GM19467 (cell line): ENCODE measurements around the gene UTRN.

Experiments used
- ATAC-seq: cut with Tn5 transposase; IDR thresholded peaks from one replicate; pipeline ENCODE4 v1.9.1; 2021; ENCODE audit warnings: mild to moderate bottlenecking, moderate library complexity; ENCODE audit not compliant: unreplicated experiment

UTRN gene

DNA sequence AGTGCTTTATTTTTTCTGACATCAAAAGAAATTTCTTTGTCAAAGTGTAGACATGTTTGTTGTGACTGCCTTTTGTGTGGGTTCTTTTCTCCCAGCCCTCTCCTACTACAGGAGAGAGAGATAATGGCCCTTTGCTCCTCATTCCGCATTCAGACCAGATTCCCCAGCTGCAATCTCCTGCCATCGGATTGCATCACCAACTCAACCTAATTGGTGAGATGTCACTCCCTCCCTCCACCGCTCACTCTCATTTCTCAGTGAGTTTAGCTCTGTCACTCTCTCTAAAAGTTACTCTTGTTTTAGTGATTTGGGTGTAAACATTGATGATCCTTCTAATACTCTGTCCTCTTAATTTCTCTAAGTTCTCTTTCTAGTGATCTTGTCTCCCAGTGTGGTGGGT lies 22.7 kb downstream of the UTRN start:
- no peak for ATAC-seq

DNA sequence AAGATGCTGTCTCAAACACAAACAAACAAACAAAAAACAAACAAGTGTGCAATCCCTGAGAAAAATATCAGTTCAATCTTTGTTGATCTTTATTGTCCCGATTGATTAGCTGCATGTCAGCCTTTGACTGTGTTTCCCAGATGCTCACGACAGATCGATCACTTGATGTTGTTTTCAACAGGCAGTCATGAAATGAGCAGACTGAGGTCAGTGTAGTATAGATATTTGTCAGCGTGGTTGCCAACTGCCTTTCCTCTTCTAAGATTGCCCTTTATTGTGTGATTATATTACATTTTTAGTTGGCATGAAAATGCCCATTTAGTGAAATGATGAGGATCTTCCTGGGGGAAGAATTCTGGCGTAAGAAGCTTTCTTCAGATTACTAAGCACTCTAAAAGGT lies 25.6 kb downstream of the UTRN start:
- ATAC-seq, result no peak

DNA sequence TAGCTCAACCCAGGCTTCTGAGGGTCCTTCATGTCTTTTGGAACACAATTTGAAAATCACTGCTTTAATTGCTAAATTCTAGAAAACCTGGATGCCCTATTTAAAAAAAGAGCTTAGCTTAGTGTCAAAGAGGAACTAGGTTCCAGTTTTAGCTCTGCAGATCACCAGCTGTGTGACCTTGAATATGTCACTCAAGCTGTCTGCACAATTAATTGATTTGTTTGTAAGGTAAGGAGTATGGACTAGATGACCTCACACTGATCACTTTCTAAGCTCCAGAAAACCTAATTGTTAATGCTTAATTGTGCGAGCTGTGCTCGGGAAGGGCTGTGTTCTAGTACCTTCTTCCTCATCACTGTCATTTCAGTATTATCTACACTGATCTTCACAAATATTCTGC lies 26.2 kb downstream of the UTRN start:
- no peak for ATAC-seq

DNA sequence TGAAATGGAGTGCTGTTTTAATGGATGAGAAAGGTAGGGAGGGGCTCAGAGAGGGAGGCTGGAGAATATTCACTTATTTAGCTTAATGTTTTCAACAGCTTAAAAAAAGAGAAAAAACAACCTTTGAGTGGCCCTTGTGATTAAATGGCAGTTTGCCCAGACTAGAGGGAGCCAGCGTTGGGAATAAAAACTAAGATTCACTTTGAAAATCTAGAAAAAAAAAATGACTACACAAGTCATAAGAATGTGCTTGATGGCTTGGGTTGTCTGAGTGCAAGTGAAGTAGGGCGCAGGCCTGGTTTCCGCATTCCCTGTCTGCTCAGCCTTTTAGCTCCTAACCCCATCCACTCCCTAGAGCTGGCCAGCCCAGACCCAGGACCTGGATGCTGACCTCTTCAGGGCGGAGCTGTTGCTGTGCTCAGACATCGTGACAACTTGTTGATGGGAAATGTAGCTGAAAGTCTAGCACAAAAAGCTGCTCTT lies 28.9 kb downstream of the UTRN start:
- ATAC-seq, result no peak

DNA sequence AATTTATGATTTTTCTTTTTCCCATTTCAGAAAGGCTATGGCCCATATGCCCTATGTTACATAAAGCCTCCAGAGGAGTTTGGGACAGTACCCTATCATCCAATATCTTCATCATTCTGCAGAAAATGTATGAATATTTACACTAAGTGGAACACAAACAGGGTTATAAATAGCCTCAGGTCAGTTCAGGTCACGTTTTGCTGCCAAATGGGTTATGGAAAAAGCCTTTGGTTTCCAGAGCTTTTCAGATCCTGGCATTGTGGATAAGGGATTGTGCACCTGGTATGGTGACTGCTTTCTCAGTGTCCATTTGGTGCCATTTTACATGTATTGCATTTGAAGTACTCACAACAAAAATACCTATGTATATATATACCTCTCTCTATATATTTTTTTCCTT lies 29.4 kb downstream of the UTRN start:
- ATAC-seq, result no peak

DNA sequence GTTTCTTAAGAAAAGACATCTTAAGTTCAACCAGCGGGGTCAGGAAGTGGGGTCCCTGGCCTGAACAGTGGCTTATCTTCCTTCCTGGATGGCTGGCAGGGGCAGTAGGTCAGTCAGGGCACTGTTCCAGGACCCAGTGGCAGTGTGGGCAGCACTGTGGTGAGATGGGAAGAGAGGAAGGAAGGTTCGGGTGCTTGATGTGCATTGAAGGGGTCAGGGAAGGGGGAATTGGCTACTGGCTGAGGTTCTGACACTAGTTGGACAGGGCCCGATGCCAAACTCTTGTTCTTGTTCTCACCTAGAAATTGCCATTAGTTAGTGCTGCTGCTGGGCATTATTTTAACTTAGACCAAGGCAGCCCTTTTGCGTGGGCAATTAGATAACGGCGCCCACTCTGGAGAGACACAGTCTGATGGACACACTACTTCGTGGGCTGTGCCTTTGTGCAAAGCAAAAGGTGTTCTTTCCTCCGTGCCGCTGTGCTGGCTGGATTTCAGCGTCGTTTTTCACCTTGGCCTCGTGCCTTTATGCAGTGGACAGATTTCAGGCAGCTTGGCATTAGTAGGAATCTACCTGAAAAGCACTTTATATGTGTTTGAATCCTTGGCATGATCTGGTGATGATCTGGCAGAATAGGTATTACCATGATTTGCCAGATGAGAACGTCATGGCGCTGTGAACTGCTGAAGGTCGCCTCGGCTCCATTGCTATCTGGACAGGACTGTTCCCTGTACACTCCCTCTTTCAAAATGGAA lies 30.3 kb downstream of the UTRN start:
- no peak for ATAC-seq

DNA sequence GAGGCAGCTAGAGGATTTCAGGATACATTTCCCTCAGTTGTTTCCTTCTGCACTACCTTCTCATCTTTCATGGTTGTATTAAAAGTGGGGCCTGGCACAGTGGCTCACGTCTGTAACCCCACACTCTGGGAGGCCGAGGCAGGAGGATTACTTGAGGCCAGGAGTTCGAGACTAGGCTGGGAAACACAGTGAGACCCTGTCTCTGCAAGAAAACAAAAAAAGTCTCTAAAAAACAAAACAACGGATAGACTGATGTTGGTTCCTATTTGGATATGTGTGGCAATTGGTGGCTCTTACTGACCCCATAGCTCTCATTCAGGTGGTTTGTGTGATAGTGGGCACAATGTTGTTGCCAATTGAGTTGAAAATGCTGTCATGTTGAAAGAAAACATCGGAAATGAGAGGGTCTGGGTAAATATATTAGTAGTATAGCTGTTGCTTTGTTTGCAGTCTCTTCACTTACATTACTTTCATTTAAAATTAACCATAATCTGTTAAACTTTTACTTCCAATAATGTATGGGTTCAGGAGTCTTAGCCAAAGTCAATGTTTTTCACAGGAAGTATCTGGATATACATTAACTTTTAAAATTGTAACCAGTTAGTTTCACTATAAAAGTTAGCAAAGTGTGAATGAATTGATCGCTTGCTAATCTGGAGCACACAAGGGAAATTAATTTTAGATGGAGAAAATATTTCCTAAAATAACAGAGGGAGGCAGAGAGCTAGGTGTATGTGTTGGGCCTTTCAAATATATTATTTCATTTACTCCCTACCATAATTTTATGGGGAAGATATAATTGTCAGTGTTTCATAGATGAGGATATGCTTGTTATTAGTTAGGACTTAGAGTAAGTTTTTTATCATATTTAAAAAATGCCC lies 31.1 kb downstream of the UTRN start:
- peak; percentile 83 for ATAC-seq

GRCh38 chr6:144316862-144317195 lies 31.7 kb downstream of the UTRN start:
- ATAC-seq, result peak; percentile 13

DNA sequence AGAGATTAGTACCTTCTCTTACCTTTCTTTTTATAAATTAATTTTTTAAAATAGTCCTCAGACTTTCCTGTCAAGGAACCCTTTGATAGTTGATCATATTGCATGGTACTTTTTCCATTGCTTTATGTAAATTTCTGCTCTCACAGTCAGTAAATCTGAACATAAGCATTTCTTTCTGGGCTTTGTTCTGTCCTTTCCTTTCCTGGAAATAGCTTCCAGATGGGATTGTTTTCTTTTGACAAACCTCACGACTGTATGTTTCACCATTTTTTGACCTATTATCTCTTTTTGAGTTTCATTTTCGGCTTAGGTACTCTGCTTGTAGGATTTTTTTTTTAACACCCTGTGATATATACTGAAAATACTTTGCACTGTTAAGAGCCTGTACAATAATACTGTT lies 32.6 kb downstream of the UTRN start:
- no peak for ATAC-seq

GRCh38 chr6:144319211-144319610 lies 34.1 kb downstream of the UTRN start:
- no peak for ATAC-seq

GRCh38 chr6:144320741-144321140 lies 35.6 kb downstream of the UTRN start:
- ATAC-seq, result no peak

DNA sequence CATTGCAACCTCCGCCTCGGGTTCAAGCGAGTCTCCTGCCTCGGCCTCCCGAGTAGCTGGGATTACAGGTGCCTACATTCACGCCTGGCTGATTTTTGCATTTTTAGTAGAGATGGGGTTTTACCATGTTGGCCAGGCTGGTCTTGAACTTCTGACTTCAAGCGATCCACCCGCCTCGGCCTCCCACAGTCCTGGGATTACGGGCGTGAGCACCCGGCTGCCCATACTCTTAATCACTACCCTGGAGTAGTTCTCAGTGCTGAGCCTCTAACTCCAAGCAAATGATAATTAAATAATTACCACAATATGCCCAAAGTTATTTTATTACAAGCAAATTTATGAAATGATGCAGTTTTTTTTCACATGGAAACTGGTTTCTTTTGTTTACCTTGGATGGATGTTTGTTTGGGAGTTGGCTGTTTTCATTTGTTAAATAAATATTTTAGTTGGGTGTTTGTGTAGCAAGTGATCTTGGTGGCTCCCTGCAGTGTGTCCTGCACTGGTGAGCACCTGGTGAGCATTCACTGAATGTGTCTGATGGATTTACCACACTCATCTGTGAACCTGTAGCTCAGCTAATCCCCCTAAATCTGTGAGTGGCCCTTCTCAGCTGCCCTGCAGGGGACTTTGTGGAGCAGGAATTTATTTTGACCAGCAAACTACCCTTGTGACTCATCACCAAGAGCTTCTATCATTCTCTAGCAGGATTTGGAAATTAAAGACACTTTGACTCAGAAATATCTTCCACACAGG lies 36.9 kb downstream of the UTRN start:
- ATAC-seq, result no peak

GRCh38 chr6:144325232-144325631 lies 40.1 kb downstream of the UTRN start:
- ATAC-seq, result no peak

DNA sequence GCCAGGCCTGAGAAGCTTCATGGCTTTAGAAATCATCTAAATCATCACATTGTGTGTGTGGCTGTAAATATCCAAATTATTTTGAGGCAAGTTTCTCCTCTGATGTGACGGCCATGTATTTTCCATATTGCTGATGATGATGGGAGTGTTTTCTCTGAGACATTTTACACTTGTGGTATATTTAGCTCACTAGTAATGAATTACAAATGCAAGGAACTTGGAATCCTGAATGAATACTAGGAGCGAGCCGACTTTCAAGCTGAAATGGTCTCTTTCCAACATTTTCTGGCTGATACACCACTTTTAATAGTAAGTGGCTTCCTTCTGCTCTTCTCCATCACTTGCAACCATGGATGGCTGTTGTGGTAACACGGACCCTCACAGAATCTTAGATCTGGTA lies 41.3 kb downstream of the UTRN start:
- ATAC-seq, result no peak

- no peak for ATAC-seq
Observed at GRCh38 chr6:144327081-144327480, 41.9 kb downstream of the UTRN start.

DNA sequence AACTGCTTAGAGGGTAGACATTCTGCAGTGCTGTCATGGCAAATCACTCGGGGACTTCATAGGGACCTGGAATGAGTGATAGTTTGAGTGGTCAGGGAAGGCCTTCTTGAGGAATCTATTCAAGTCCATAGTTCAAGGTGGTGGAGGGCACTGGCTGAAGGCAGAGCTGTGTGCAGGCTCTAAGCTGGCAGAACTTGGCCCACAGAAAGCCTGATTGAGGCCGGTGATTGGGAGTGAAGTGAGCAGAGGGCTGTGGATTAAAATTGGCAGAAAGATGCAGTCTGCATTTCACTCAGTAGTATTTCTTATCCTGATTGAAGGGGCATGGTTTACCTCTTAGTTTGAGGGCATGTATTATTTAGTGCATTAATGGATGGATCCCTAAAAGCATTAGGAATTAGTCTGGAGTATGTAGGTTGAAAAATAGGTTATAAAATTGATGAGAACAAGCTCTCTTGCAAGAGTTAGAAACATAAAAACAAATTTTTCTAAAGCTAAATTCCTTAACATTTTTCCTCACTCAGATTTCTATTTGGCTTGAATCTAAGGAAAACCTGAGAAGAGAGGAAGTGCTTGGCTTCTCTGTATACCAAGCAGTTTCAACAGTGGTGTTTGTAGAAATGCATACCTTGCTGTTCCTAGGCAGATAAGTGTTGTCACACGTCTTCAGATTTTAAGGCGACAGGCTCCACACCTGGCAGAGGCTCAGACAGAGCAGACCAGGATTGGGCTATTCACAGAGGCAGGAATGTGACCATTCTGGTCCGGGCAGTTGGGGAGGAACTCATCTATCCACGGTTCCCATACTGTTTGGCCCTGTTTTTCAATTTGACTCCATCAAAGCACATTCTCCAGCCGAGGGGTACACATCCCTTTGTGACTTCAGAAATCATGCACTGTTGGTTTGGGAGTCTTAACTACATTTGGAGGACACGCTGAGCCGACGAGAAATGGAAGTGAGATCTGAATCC lies 45.2 kb downstream of the UTRN start:
- ATAC-seq, result no peak

GRCh38 chr6:144331491-144331969 lies 46.4 kb downstream of the UTRN start:
- no peak for ATAC-seq

DNA sequence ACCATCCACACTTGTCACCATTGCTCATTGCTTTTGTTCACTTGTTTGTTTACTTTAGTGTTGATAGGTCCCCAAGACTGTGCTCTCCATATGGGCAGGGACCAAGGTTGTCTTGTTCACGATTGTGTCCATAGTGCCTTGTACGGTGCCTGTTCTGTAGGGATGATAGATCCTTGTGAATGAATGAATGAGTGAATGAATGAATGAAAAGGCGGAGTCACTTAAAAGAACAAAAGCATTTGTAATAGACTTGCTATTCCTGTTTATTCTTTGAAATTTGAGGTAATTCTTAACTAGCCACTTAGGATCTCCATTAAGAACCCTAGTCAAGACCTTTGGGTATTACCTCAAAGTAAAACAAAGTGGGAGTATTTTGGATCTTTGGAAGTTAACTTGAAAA lies 47.0 kb downstream of the UTRN start:
- ATAC-seq, result no peak

GRCh38 chr6:144334150-144334708 lies 49.1 kb downstream of the UTRN start:
- ATAC-seq, result peak; percentile 72
